GM19099 (cell line): ENCODE data around the gene KDM2A.
A peak's percentile ranks its signal among the peaks of the same experiment; 100 is the strongest.

ENCODE experiments used
- POLR2A ChIP-seq: IDR thresholded peaks from 3 replicates; pipeline ENCODE4 v1.6.1; 2011; ENCODE audit warnings: low read depth; ENCODE audit not compliant: insufficient read length; ENCODE audit errors: extremely low read depth

The KDM2A gene

DNA sequence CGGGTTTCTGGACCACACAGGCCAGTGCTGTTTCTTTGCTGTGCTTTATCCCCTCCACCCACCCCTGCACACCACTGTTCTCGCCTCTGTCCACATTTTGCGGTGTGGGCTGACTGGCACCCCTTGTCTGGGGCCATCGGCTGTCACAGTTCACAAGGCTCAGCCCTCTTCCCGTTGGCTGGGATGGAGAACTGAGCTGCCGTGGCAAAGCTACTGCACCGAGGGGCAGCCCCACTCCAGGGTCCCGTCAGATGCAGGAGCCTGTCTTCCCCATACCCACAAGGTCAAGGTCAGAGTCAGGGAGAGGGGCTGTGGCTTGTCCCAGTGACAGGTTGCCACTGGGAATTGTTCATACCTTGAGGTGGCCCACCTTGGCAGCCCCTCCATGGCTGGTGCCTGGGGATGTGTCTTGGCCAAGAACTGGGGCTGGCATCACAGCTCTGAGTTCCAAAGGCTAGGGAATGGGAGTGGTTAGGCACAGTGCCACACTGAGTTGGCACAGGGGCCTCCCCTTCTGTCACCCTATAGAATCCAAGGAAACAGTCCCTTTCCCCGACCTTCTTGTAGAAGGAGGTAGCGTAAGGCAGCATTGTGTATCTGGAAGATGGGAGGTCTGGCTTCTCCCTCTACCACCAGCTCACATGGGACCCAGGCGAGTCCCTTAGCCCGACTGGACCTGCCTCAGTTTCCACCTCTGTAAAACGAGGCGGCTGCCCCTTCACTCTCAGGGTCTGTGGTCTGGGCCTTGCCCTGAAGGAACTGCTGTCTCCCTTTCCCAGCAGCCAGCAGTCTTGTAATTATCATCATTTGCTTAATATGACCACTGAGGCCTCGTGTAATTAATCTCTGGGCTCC, 150.6 kb downstream of the KDM2A start:
- TF ChIP-seq POLR2A: no peak

DNA sequence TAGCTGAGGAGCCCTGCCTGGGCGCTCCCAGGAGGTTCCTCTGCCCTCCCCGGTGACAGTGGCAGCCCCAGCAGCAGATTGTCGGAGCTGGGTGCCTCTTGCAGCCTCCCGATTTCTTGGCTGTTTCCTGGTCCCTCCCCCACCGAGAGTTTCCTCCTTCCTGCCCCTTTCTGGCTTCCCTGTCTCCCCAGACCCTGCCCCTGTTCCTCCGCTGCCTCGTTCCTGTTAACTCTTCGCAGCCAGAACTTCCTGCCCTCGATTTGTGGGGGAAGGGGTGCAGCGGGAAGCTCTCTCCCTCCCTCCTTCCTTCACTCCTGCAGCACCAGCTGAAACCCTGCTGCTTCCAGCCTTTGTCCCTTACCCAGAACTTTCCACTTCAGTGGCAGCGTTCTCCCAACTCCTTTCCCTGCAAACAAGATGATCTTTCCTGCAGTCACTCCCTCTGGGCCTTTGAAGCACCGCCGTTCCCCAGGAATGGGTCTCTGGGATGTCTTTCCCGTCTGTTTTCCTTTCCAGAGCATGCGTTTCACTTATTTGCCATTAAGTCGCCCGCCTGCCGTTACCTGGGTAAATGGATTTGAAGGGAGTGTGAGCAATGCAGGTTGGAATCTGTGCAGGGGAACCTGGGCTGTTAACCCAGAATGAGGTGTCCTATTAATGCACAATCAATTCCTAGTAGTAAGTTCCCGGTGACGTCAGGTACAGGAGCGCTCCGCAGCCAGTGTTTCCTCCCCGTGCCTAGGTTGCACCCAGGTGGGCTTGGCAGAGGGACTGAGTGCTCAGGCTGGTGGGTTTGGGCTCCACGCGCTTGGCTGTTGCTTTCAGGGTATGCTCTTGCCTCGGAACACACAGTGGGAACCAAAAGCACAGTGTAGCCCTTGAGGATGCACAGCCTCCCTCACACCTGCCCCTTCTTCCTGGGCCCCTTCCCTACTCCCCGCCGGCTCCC, 151.5 kb downstream of the KDM2A start:
- no peak for TF ChIP-seq POLR2A

DNA sequence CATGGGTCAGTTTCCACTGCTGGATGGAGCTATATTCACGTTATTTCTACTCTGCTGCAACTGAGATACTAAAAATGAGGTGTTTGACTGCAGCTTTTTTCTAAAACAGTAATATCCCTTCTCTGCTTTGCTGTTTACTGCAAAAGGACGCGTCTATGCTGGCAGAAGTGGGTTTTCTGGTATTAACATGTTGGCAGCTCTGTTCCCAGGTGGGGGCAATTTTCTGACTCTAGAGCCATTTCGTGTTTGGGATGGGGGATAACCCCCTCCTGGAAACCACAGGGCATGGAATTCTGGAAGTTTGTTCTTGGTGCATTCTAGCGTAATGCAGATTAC, 152.1 kb downstream of the KDM2A start:
- TF ChIP-seq POLR2A: no peak

DNA sequence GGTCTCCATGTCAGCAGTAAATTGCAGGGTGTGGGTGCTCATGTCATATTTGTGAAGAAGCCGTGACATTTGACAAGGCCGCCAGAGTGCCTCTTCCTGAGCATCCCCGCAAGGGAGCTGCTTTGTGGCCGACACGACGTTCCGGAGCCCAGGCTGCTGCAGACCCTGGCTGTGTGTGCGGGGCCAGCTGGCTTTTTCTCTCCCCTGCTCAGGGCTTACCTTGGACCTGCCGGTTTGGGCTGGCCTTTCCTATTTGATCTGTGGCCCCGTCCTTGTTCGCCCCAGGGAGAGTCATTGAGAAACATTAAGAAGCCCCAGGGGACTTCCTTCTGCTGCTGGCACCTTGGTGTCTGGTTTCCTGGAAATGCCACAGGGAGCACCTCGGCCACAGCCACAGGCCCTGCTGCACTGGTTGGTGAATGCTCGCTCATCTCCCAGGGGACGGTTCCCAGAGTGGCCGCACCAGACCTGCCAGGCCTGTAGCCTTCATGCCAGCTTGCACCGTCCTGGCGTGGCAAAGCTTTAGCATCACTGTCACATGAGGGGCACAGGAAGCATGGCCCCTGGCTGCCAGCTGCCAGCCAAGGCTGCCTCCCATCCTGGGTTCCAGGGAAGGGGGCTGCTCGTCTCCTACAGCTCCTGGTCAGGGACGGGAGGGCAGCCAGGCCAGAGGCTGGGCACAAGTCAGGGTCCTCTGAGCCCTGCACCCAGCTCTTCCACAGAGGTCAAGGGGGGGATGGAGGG, 152.7 kb downstream of the KDM2A start:
- TF ChIP-seq POLR2A: peak; percentile 2

- TF ChIP-seq POLR2A: peak; percentile 5
Measured at GRCh38 chr11:67272327-67273259, 153.5 kb downstream of the KDM2A start.

DNA sequence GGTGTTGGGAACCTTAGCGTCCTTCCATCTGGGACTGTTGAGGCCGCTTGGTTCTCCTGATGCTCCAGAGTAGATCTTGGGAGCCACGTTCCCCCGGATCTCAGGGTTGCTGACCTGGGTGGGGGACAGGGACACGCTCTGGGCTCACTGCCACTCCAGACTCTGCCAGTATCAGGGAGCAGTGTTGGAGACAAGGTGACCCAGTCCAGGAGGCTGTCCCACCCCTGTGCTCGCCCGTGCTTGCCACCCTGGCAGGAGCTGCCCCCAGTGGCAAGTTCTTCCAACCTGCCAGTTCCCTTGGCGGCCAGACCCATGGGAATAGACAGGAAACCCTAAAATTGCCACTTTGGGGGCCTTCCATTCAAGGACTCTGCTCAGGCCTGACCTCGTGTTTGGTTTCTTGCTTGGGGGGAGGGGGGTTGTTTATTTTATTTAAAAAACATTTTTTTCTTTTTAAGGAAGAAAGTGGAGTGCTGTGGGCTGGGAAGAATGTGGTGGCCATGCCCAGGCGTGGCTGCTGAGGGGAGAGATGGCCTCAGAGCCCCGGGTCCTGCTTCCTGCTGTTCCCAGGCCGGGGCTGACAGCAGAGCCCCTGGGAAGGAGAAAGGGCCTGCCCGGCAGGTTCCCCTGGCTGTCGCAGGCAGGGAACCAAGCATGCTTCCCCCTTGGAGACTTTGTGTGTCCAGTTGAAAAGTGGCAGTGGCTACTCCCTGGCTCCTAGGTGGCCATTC, 154.4 kb downstream of the KDM2A start:
- no peak for TF ChIP-seq POLR2A

DNA sequence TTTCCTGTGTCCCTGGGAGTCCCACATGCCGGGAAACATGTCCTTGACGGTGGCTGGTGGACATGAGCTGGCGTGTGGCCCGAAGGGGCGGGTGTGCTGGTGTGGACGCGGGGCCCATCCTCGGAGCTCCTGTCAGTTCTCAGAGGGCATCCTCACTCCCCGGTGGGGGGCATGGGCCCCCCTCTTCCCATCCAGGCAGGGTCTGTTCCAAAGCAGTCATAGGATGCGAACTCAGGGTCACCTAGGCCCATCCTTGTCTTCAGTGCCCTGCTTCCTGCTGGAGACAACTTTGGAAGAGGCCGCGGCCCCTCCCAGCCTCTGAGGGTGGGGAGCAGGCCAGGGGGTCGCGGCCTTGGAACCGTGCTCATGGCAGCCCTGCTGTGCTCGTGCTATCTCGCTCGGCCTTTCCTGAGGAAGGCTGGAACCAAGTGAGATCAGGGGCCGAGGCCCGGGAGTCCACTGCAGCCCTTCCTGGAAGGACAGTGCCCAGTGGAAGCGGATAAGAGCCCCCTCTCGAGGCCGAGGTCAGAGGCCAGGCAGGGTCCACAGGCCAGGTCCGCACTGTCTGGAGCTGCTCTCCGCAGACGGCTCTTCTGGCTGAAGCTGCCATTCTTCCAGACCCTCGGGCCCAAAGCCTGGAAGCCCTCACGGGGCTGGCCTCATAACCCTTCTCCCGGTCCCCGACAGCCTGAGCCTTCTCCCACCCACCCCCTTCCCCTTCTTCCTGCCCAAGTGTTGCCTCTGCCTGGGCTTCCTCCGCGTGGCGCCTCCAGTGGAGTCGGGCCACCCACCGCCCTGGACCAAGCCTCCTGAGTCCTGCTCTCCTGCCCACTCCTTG, 155.9 kb downstream of the KDM2A start:
- no peak for TF ChIP-seq POLR2A

- TF ChIP-seq POLR2A: peak; percentile 12
Measured at GRCh38 chr11:67275606-67276409, 156.7 kb downstream of the KDM2A start.

DNA sequence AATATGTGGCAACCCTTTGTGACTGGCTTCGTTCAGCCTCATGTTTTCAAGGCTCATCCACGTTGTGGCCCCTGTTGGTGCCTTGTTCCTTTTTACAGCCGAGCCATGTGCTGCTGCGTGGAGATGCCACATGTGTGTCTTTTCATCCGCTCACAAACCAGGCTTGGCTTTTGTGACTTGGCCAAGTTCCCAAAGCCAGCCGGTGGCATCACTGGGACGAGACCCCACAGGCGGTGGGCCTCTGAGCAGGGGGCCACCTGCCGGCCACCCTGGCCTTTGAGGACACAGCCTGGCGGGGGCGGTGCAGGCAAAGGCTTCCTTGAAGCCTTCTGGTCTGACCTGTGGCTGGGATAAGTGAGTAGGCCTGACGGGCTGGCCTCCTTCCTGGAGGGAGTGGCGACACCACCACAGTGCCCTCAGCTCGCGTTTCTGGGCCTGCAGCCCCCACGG, 157.7 kb downstream of the KDM2A start:
- peak; percentile 7 for TF ChIP-seq POLR2A

DNA sequence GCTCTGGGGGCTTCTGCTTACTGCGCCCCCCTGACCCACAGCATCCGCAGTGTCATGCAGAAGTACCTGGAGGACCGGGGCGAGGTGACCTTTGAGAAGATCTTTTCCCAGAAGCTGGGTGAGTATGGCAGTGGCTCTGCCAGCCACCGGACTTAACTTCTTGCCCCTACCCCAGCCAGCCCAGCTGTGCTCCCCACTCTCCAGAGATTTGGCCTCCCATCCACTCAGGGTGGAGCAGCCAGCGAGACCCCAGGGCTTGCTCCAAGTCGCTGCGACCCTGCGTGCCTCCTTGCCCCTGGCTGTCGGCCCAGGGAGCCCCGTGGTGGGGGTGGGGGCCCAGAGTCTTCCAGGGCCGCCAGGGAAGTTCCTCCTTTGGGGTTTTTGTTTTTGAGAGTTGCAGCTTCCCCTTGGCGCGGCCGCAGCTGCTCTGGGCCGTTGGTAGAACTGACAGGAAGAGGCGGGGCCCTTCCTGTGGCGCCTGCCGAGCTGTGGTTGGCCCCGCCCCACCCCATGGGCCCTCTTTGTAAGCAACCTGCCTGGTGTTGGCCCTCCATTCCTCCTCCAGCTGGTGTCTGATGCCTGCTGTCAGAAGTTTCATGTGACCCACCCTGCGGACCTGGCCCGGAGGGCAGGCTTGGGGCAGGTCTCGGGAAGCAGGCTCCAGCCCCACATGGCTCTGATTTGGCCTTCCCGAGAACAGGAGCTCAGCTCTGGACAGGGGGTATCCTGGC, 158.3 kb downstream of the KDM2A start:
- peak; percentile 60 for TF ChIP-seq POLR2A

DNA sequence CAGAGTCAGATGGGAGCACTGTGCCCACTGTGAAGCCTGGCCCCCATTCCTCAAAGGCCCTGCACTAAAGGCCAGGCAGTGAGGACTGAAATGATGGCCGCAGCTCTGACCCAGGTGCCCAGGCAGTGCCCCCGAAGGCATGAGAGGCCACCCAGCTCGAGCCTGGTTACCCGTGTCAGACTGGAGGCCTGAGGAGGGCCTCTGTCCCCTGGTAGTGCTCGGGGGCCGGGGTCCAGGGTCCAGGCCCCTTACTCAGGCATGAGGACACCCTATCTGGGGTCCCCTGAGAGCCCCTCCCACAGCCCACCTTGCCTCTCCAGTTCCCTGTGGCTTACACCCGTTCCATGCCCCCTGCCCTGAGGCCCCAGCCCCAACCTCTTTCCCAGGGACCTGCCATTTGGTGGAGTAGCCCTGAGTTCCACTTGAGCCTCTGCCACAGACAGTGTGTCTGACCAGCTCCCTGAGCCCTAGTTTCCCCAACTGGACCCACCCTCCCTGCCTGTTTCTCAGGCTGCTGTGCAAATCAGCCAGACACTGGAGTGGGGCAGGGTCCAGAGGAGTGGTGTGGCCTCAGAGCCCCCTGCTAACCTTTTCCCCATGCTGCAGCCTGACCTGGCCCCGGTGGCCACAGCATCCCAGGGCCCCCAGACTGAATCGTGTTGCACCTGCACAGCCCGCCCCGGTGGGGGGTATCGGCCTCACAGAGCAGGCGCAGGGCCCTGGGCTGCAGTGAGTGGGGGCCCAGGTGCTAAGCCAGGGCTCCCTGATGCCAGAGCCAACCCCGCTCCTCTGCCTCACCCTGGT, 159.3 kb downstream of the KDM2A start:
- no peak for TF ChIP-seq POLR2A
